SK-N-SH (cell line): ENCODE data around the gene LYRM4. TPM values are rescaled to one million over a fixed set of nuclear protein-coding genes. Genes with fewer than 3 reads are reported as not detected.

Experiments
- CTCF ChIA-PET: fragments of 300-600, 350-600 bp; formaldehyde crosslinking; extraction: SDS; loops from one replicate; lab custom pipeline; 2021; lab: Yijun Ruan, JAX
- POLR2A ChIA-PET: fragments of 350-600 bp; sonication (Branson Sonifier 250); formaldehyde crosslinking; extraction: SDS; loops from one replicate; lab custom pipeline; 2020; ENCODE audit warnings: antibody characterized with exemption, inconsistent platforms; lab: Yijun Ruan, JAX
- DNase-seq: peaks from one replicate; pipeline ENCODE4 v3.0.0; 2012
- H2AFZ ChIP-seq: fragments of 200-600 bp; sonication (generic); 2 replicates; pipeline ENCODE4 v1.8.1; 2016; ENCODE audit warnings: antibody characterized with exemption, mild to moderate bottlenecking, low read depth
- H3F3A ChIP-seq: fragments of 200-600 bp; sonication (generic); replicated peaks from 2 replicates; pipeline ENCODE3; 2016; ENCODE audit warnings: antibody characterized with exemption, mild to moderate bottlenecking; ENCODE audit not compliant: insufficient read depth
- H3K27ac ChIP-seq, 2 experiments: fragments of 200-500 bp in 1 of 2; fragments of 200-600 bp in 1 of 2; sonication (Bioruptor generic) in 1 of 2; sonication (generic), shearing (Covaris generic) in 1 of 2; 2 replicates each; pipeline versions ENCODE4 v1.5.1 to v1.6.1; 2014 to 2016; ENCODE audit warnings: low read depth in 2 of 2, inconsistent platforms in 1 of 2, low read length in 1 of 2, mild to moderate bottlenecking in 1 of 2, mixed read lengths in 1 of 2
- H3K27me3 ChIP-seq: fragments of 200-600 bp; sonication (generic), shearing (Covaris generic); 2 replicates; pipeline ENCODE4 v1.6.1; 2016; ENCODE audit warnings: mixed run types; ENCODE audit not compliant: insufficient read depth
- H3K36me3 ChIP-seq, 2 experiments: fragments of 200-500 bp in 1 of 2; fragments of 200-600 bp in 1 of 2; sonication (Bioruptor generic) in 1 of 2; sonication (generic) in 1 of 2; replicated peaks in 1 of 2; 2 replicates each; pipeline versions ENCODE3 to v1.5.1; 2014 to 2016; ENCODE audit warnings: low read length in 1 of 2, mild to moderate bottlenecking in 1 of 2; ENCODE audit not compliant: insufficient read depth in 2 of 2, control insufficient read depth in 1 of 2
- H3K4me1 ChIP-seq, 2 experiments: fragments of 200-500 bp in 1 of 2; fragments of 200-600 bp in 1 of 2; sonication (Bioruptor generic) in 1 of 2; sonication (generic), shearing (Covaris generic) in 1 of 2; 2 replicates each; pipeline versions ENCODE4 v1.5.1 to v1.6.1; 2014 to 2016; ENCODE audit warnings: low read depth in 1 of 2, low read length in 1 of 2, mixed run types in 1 of 2; ENCODE audit not compliant: insufficient read depth in 2 of 2, control insufficient read depth in 1 of 2
- H3K4me2 ChIP-seq: fragments of 200-600 bp; sonication (generic), shearing (Covaris generic); 2 replicates; pipeline ENCODE4 v1.6.1; 2017; ENCODE audit warnings: mixed run types
- H3K4me3 ChIP-seq, 2 experiments: fragments of 200-500 bp in 1 of 2; fragments of 200-600 bp in 1 of 2; sonication (Bioruptor generic) in 1 of 2; sonication (generic), shearing (Covaris generic) in 1 of 2; 2 replicates each; pipeline versions ENCODE4 v1.5.1 to v1.8.1; 2014 to 2016; ENCODE audit warnings: low read depth in 2 of 2, inconsistent platforms in 1 of 2, low read length in 1 of 2, mild to moderate bottlenecking in 1 of 2, mixed read lengths in 1 of 2, moderate library complexity in 1 of 2
- H3K79me2 ChIP-seq: fragments of 200-600 bp; sonication (generic); 2 replicates; pipeline ENCODE4 v1.8.1; 2017; ENCODE audit warnings: mild to moderate bottlenecking; ENCODE audit not compliant: insufficient read depth
- H3K9ac ChIP-seq: fragments of 200-600 bp; sonication (generic); 2 replicates; pipeline ENCODE4 v1.6.1; 2017; ENCODE audit warnings: mixed run types
- H3K9me2 ChIP-seq: fragments of 200-600 bp; sonication (generic); 2 replicates; pipeline ENCODE4 v1.6.1; 2017; ENCODE audit warnings: mixed run types
- H3K9me3 ChIP-seq: fragments of 200-600 bp; sonication (generic); 2 replicates; pipeline ENCODE4 v1.6.1; 2017; ENCODE audit warnings: mixed run types, mild to moderate bottlenecking, moderate library complexity
- H4K20me1 ChIP-seq: fragments of 200-600 bp; sonication (generic); 2 replicates; pipeline ENCODE4 v1.6.1; 2017; ENCODE audit warnings: mild to moderate bottlenecking, mixed run types; ENCODE audit not compliant: insufficient read depth
- CTCF ChIP-seq: fragments of 200-600 bp; sonication (generic); IDR thresholded peaks from 2 replicates; pipeline ENCODE4 v1.6.1; 2017; ENCODE audit warnings: antibody characterized with exemption, mild to moderate bottlenecking, moderate library complexity
- EP300 ChIP-seq, 2 experiments: IDR thresholded peaks; 2 replicates each; pipeline versions ENCODE4 v1.4.0 to v1.6.1; 2012; ENCODE audit warnings: borderline replicate concordance in 1 of 2, low read depth in 1 of 2, low read length in 1 of 2
- FOSL2 ChIP-seq: IDR thresholded peaks from 2 replicates; pipeline ENCODE4 v1.4.0; 2012; ENCODE audit warnings: low read depth, mild to moderate bottlenecking, moderate library complexity, borderline replicate concordance
- FOXJ3 ChIP-seq: sonication (generic); formaldehyde crosslinking; IDR thresholded peaks from 2 replicates; pipeline ENCODE4 v1.5.1; 2020; ENCODE audit warnings: mild to moderate bottlenecking, missing genetic modification reagents
- GABPA ChIP-seq: IDR thresholded peaks from 2 replicates; pipeline ENCODE4 v1.4.0; 2012; ENCODE audit warnings: low read depth, mild to moderate bottlenecking
- GATA2 ChIP-seq: sonication (generic); formaldehyde crosslinking; IDR thresholded peaks from 2 replicates; pipeline ENCODE4 v1.5.0; 2020; ENCODE audit warnings: mild to moderate bottlenecking, missing genetic modification reagents
- MXI1 ChIP-seq: IDR thresholded peaks from 2 replicates; pipeline ENCODE4 v1.6.1; 2012; ENCODE audit warnings: mild to moderate bottlenecking, low read depth, low read length, improper control_type of control experiment
- RXRA ChIP-seq: IDR thresholded peaks from 2 replicates; pipeline ENCODE4 v1.4.0; 2012; ENCODE audit warnings: low read depth, mild to moderate bottlenecking, borderline replicate concordance
- SIN3A ChIP-seq: IDR thresholded peaks from 2 replicates; pipeline ENCODE4 v1.6.1; 2012; ENCODE audit warnings: low read depth, mild to moderate bottlenecking, low read length, moderate library complexity, borderline replicate concordance
- SMC3 ChIP-seq: IDR thresholded peaks from 2 replicates; pipeline ENCODE4 v1.6.1; 2012; ENCODE audit warnings: low read depth, low read length, improper control_type of control experiment
- TCF12 ChIP-seq: IDR thresholded peaks from 2 replicates; pipeline ENCODE4 v1.4.0; 2012
- TEAD4 ChIP-seq: IDR thresholded peaks from 2 replicates; pipeline ENCODE4 v1.4.0; 2012; ENCODE audit warnings: mild to moderate bottlenecking, borderline replicate concordance; ENCODE audit not compliant: insufficient read depth
- WGBS: methylation state at CpG from one replicate; pipeline ENCODE4 v1.1.6; 2017; ENCODE audit warnings: low lambda C conversion rate; 5-methylcytosine and 5-hydroxymethylcytosine counted together
- polyA plus RNA-seq, 3 experiments: library from polyadenylated mRNA; depleted of rRNA; stranded (reverse); fragments of >200 nt; gene quantifications; 2 replicates each; pipeline ENCODE4 v1.2.3, GENCODE V29; 2012
- TF ChIP-seq, protein P1 (sequence below): fragments of 150-350 bp; IDR thresholded peaks from 2 replicates; pipeline ENCODE4 v1.6.1; 2017; ENCODE audit warnings: antibody characterized with exemption, low read length, low read depth, borderline replicate concordance

Gene LYRM4
- polyA plus RNA-seq, 1 of the 3 experiments (the other 2 are of a cell fraction) = 37.2 TPM

- ChIA-PET CTCF (interaction anchor here (1.2 kb wide), 1 partner anchor 65 kb away, joined by 3 read pairs; no protein-coding TSS in a partner anchor), POLR2A (no interaction called here)
- WGBS = 68% methylated on average over 5 of the region's 5 CpGs
These were observed 182.6 kb downstream of the LYRM4 start for GRCh38 chr6:5078121-5078669.

DNA sequence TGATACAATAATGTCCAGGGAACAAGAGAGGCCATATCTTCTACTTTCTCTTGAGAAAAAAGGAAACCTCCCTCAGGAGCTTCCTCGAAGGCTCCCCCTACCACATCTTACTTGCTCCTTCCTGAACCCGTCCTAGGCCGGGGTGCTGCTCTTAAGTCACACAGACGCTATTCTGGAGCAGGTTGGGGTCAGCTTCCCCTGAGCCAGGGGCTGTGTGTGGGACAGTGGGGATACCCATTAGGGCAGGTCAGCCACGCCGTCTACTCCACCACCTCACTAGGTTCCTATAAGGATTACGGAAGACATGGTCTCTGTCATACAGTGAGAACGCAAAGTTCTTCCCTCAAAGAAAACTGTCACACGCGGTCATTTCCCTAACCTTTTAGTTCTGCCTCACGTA lies 183.8 kb downstream of the LYRM4 start:
- H3K4me2 ChIP-seq = no peak overlapping the region
- H3K27me3 ChIP-seq = no peaks in the 10 kb centered on the region
- no peak overlapping the region for H3K27ac ChIP-seq
- H2AFZ ChIP-seq = no peak overlapping the region
- TF ChIP-seq RXRA (no peak), GATA2 (no peak)
- ChIA-PET CTCF (no interaction called here), POLR2A (no interaction called here)
- no peaks in the 10 kb centered on the region for H3K9me3 ChIP-seq
- H4K20me1 ChIP-seq = no peaks in the 10 kb centered on the region
- H3K79me2 ChIP-seq = no peaks in the 10 kb centered on the region
- no peak for DNase-seq
- no peak overlapping the region for H3K4me3 ChIP-seq
- no peak overlapping the region for H3K9ac ChIP-seq
- H3K9me2 ChIP-seq = no peaks in the 10 kb centered on the region
- no peaks in the 10 kb centered on the region for H3F3A ChIP-seq
- H3K4me1 ChIP-seq = no peaks in the 10 kb centered on the region
- WGBS = 86% methylated on average over 11 of the region's 11 CpGs
- no peaks in the 10 kb centered on the region for H3K36me3 ChIP-seq

More at GRCh38 chr6:5078121-5078669, 182.6 kb downstream of the LYRM4 start:
- Histone ChIP-seq H2AFZ (no peak overlapping the region), H3K4me2 (no peak overlapping the region), H3K9ac (no peak overlapping the region), H3K4me3 (no peak overlapping the region), H3K9me3 (no peaks in the 10 kb centered on the region), H3K79me2 (no peaks in the 10 kb centered on the region), H4K20me1 (no peaks in the 10 kb centered on the region), H3K27me3 (no peaks in the 10 kb centered on the region), H3K9me2 (no peaks in the 10 kb centered on the region), H3F3A (no peaks in the 10 kb centered on the region), H3K4me1 (no peaks in the 10 kb centered on the region), H3K27ac (no peak overlapping the region), H3K36me3 (no peaks in the 10 kb centered on the region)
- peak; percentile 32 for DNase-seq
- peak; percentile 16; the same call in 1 of the 2 replicates for TF ChIP-seq CTCF
- TF ChIP-seq EP300 (IDR thresholded peaks at IDR 0.05; ENCODE audit: borderline replicate concordance in 1 of 2, low read depth in 1 of 2, low read length in 1 of 2) = no peak
- TF ChIP-seq SMC3 = peak; percentile 5; the same call in 1 of the 2 replicates

DNA sequence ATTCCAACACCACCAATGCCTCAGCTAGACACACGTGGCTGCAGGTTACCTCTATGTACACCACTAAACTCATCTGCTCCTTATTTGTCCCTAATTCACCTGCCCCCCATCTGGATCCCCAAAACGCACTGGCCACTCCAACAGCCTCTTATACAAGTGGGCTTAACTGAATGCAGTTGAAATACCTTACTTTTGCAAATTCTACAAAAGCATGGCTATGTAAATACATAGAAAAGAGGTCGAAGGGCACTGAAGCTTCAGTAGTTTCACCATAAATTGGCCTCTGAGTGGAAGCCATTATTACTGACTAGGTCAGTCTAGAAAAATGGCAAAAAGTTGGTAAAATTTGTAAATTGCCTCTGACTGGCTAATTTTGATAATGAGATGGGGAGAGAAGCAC lies 186.8 kb downstream of the LYRM4 start:
- Histone ChIP-seq H3K79me2 (no peaks in the 10 kb centered on the region), H3K4me3 (no peak overlapping the region), H3K4me1 (no peaks in the 10 kb centered on the region), H4K20me1 (no peaks in the 10 kb centered on the region), H3K27ac (no peak overlapping the region), H3K9me2 (no peaks in the 10 kb centered on the region), H2AFZ (no peak overlapping the region), H3K36me3 (no peaks in the 10 kb centered on the region), H3K9ac (no peak overlapping the region), H3F3A (no peaks in the 10 kb centered on the region), H3K9me3 (no peaks in the 10 kb centered on the region), H3K27me3 (no peaks in the 10 kb centered on the region), H3K4me2 (no peak overlapping the region)
- 51% methylated on average over 3 of the region's 3 CpGs for WGBS
- no peak for DNase-seq
- POLR2A ChIA-PET = no interaction called here
- CTCF ChIA-PET = no interaction called here
- TF ChIP-seq, protein P1, sequence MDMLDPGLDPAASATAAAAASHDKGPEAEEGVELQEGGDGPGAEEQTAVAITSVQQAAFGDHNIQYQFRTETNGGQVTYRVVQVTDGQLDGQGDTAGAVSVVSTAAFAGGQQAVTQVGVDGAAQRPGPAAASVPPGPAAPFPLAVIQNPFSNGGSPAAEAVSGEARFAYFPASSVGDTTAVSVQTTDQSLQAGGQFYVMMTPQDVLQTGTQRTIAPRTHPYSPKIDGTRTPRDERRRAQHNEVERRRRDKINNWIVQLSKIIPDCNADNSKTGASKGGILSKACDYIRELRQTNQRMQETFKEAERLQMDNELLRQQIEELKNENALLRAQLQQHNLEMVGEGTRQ = no peak
- TF ChIP-seq RXRA = no peak
- no peak for TF ChIP-seq FOXJ3 (CRISPR knock-in tag)
- no peak for TF ChIP-seq FOSL2
- TF ChIP-seq GABPA = no peak
- no peak for TF ChIP-seq SMC3
- no peak for TF ChIP-seq SIN3A
- TF ChIP-seq TEAD4 = no peak
- no peak for TF ChIP-seq GATA2
- no peak for TF ChIP-seq TCF12
- TF ChIP-seq CTCF = no peak
- TF ChIP-seq MXI1 = no peak
